GM23338 (cell line): ENCODE results near the gene POLA1. TPM values are rescaled to one million over a fixed set of nuclear protein-coding genes. Genes with fewer than 3 reads are reported as not detected.

ENCODE experiments used
- ATAC-seq: fragments of 200-7000 bp; cut with Tn5 transposase; 3 replicates; pipeline ENCODE4 v1.9.1; 2020
- DNase-seq: peaks from one replicate; pipeline ENCODE4 v3.0.0-alpha.2; 2015; ENCODE audit warnings: low spot score
- H2AFZ ChIP-seq: fragments of 200-600 bp; sonication (generic); 2 replicates; pipeline ENCODE4 v1.8.0; 2016; ENCODE audit warnings: antibody characterized with exemption, mild to moderate bottlenecking, moderate library complexity
- H3F3A ChIP-seq: fragments of 200-600 bp; sonication (generic); replicated peaks from 2 replicates; pipeline ENCODE4 v1.8.0; 2017; ENCODE audit warnings: antibody characterized with exemption, mixed run types, low read depth
- H3K27ac ChIP-seq: fragments of 200-600 bp; sonication (generic); 2 replicates; pipeline ENCODE4 v1.6.1; 2016; ENCODE audit warnings: low read depth
- H3K27me3 ChIP-seq: fragments of 200-600 bp; sonication (generic); 2 replicates; pipeline ENCODE4 v1.8.0; 2016; ENCODE audit warnings: mild to moderate bottlenecking, mixed run types, moderate library complexity; ENCODE audit not compliant: insufficient read depth
- H3K36me3 ChIP-seq: fragments of 200-600 bp; sonication (generic); 2 replicates; pipeline ENCODE4 v1.8.0; 2016; ENCODE audit warnings: mild to moderate bottlenecking; ENCODE audit not compliant: insufficient read depth
- H3K4me1 ChIP-seq: fragments of 200-600 bp; sonication (generic); 2 replicates; pipeline ENCODE4 v1.8.0; 2016; ENCODE audit warnings: mild to moderate bottlenecking, moderate library complexity; ENCODE audit not compliant: insufficient read depth
- H3K4me2 ChIP-seq: fragments of 200-600 bp; sonication (generic); 2 replicates; pipeline ENCODE4 v1.7.1; 2017; ENCODE audit warnings: mixed run types
- H3K4me3 ChIP-seq: fragments of 200-600 bp; sonication (generic); 2 replicates; pipeline ENCODE4 v1.6.1; 2016; ENCODE audit warnings: mixed run types
- H3K79me2 ChIP-seq: fragments of 200-600 bp; sonication (generic); replicated peaks from 2 replicates; pipeline ENCODE4 v1.8.0; 2017; ENCODE audit warnings: mild to moderate bottlenecking; ENCODE audit not compliant: insufficient read depth
- H3K9me2 ChIP-seq: fragments of 200-600 bp; sonication (generic); 2 replicates; pipeline ENCODE4 v1.8.0; 2017; ENCODE audit not compliant: insufficient read depth
- H4K20me1 ChIP-seq: fragments of 200-600 bp; sonication (generic); replicated peaks from 2 replicates; pipeline ENCODE4 v1.8.0; 2017; ENCODE audit warnings: mild to moderate bottlenecking; ENCODE audit not compliant: insufficient read depth
- H3K27ac Mint-ChIP-seq: 2 replicates; pipeline ENCODE4 v1.8.0; 2020; ENCODE audit warnings: inconsistent platforms, mild to moderate bottlenecking, moderate library complexity, mixed read lengths
- H3K27me3 Mint-ChIP-seq: 3 replicates; pipeline ENCODE4 v1.8.0; 2022; ENCODE audit warnings: low read depth, mild to moderate bottlenecking, moderate library complexity, mixed read lengths, inconsistent platforms; ENCODE audit not compliant: insufficient read depth, poor library complexity
- H3K36me3 Mint-ChIP-seq: 3 replicates; pipeline ENCODE4 v1.8.0; 2021; ENCODE audit warnings: low read depth, mild to moderate bottlenecking, inconsistent platforms, moderate library complexity, mixed read lengths
- H3K4me1 Mint-ChIP-seq: 3 replicates; pipeline ENCODE4 v1.8.0; 2020; ENCODE audit warnings: mild to moderate bottlenecking, inconsistent platforms, mixed read lengths
- H3K4me3 Mint-ChIP-seq: 3 replicates; pipeline ENCODE4 v1.8.0; 2021; ENCODE audit warnings: moderate library complexity, mild to moderate bottlenecking, inconsistent platforms, mixed read lengths
- H3K9me3 Mint-ChIP-seq: 3 replicates; pipeline ENCODE4 v1.8.0; 2020; ENCODE audit warnings: moderate library complexity, mild to moderate bottlenecking, inconsistent platforms, mixed read lengths
- CREB1 ChIP-seq: fragments of 250-450 bp; sonication (Bioruptor Pico); IDR thresholded peaks from 2 replicates; pipeline ENCODE4 v1.5.0; 2020; ENCODE audit warnings: low read depth, mild to moderate bottlenecking, moderate library complexity
- ETS1 ChIP-seq: IDR thresholded peaks from 2 replicates; pipeline ENCODE4 v1.6.1; 2016; ENCODE audit warnings: antibody characterized with exemption
- EZH2 ChIP-seq: fragments of 200-600 bp; sonication (generic); IDR thresholded peaks from one replicate; pipeline ENCODE4 v1.8.0; 2017; ENCODE audit warnings: antibody characterized with exemption, mild to moderate bottlenecking, low read depth; ENCODE audit not compliant: unreplicated experiment
- EZH2phosphoT487 ChIP-seq: fragments of 200-600 bp; sonication (generic); IDR thresholded peaks from one replicate; pipeline ENCODE4 v1.8.1; 2018; ENCODE audit warnings: antibody characterized with exemption; ENCODE audit not compliant: unreplicated experiment
- JUNB ChIP-seq: IDR thresholded peaks from one replicate; pipeline ENCODE4 v1.6.1; 2016; ENCODE audit warnings: antibody characterized with exemption; ENCODE audit not compliant: unreplicated experiment
- NANOG ChIP-seq: IDR thresholded peaks from 2 replicates; pipeline ENCODE4 v1.6.1; 2016; ENCODE audit warnings: antibody characterized with exemption, borderline replicate concordance
- STAT1 ChIP-seq: IDR thresholded peaks from one replicate; pipeline ENCODE4 v1.6.1; 2016; ENCODE audit warnings: antibody characterized with exemption; ENCODE audit not compliant: unreplicated experiment
- ZNF114 ChIP-seq: fragments of 250-450 bp; sonication (Bioruptor Pico); IDR thresholded peaks from 2 replicates; pipeline ENCODE4 v1.5.0; 2020; ENCODE audit warnings: mild to moderate bottlenecking, moderate library complexity
- ZNF331 ChIP-seq: fragments of 250-450 bp; sonication (Bioruptor Pico); IDR thresholded peaks from 2 replicates; pipeline ENCODE4 v1.5.0; 2020; ENCODE audit warnings: low read depth, mild to moderate bottlenecking, moderate library complexity
- ZNF462 ChIP-seq: fragments of 250-450 bp; sonication (Bioruptor Pico); IDR thresholded peaks from 2 replicates; pipeline ENCODE4 v1.5.0; 2020; ENCODE audit warnings: mild to moderate bottlenecking, moderate library complexity
- polyA plus RNA-seq: library from polyadenylated mRNA; unstranded; fragments of >200 nt; fragmentation: Nextera tagmentation; extraction: Ambion mirVana; gene quantifications from 2 replicates; pipeline ENCODE4 v1.2.1, GENCODE V29; 2016
- total RNA-seq: library from RNA; depleted of rRNA; stranded (reverse); fragments of >200 nt; shearing (Covaris generic); gene quantifications from 2 replicates; pipeline ENCODE4 v1.2.3, GENCODE V29; 2014
- TF ChIP-seq, protein P1 (sequence below), 2 experiments: fragments of 200-600 bp in 1 of 2; sonication (generic) in 1 of 2; conservative IDR thresholded peaks; 2 replicates each; pipeline versions ENCODE4 v1.5.1 to v1.6.1; 2016 to 2017; ENCODE audit warnings: antibody characterized with exemption in 2 of 2, low read depth in 2 of 2, mild to moderate bottlenecking in 2 of 2, moderate library complexity in 1 of 2
- TF ChIP-seq, protein P2 (sequence below): IDR thresholded peaks from one replicate; pipeline ENCODE4 v1.6.1; 2018; ENCODE audit warnings: antibody characterized with exemption; ENCODE audit not compliant: unreplicated experiment

The POLA1 gene
- total and polyA plus RNA-seq, 2 experiments from 2014 or later = 12.6 to 36.6 TPM

DNA sequence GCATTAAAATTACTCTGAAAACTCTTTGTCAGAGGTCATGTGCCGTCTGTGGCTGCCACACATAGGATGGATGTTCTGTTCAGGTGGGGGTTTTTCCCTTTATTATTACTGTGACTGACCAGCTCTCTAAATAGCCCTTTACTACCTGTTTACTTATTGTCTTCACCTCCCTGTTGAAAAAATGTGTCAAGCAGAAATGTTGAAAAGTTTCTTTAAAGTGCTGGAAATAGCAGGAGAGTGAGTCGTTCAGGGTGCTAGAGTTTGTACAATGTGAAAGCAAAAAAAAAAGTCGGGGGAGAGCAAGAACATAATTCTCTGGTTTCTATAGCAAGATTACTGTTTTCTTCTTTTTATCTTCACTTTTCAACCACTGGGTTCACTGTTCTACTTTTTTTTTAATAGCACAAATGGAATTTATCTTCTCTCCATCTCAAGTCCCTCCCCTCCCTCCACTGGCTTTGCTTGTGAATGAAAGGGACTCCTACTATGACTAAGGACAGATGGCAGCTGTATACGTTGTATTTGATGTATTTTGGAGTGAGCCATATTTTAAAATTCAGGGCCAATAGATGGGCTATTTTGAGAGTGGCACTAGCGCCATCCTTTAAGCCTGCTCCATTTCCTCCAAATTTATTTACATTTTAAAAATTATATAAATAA lies 288.7 kb downstream of the POLA1 start:
- TF ChIP-seq, protein P1, sequence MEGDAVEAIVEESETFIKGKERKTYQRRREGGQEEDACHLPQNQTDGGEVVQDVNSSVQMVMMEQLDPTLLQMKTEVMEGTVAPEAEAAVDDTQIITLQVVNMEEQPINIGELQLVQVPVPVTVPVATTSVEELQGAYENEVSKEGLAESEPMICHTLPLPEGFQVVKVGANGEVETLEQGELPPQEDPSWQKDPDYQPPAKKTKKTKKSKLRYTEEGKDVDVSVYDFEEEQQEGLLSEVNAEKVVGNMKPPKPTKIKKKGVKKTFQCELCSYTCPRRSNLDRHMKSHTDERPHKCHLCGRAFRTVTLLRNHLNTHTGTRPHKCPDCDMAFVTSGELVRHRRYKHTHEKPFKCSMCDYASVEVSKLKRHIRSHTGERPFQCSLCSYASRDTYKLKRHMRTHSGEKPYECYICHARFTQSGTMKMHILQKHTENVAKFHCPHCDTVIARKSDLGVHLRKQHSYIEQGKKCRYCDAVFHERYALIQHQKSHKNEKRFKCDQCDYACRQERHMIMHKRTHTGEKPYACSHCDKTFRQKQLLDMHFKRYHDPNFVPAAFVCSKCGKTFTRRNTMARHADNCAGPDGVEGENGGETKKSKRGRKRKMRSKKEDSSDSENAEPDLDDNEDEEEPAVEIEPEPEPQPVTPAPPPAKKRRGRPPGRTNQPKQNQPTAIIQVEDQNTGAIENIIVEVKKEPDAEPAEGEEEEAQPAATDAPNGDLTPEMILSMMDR (conservative IDR thresholded peaks at IDR 0.05; ENCODE audit: low read depth in 2 of 2) = no peak
- no peak for TF ChIP-seq CREB1 (CRISPR knock-in tag)
- TF ChIP-seq ETS1 = no peak
- TF ChIP-seq STAT1 = no peak
- TF ChIP-seq NANOG = no peak
- no peak for TF ChIP-seq ZNF331
- no peak for TF ChIP-seq ZNF462 (CRISPR knock-in tag)
- TF ChIP-seq EZH2 = no peak
- no peak for TF ChIP-seq ZNF114 (CRISPR knock-in tag)
- TF ChIP-seq JUNB = no peak
- no peak for TF ChIP-seq EZH2phosphoT487
- TF ChIP-seq, protein P2, sequence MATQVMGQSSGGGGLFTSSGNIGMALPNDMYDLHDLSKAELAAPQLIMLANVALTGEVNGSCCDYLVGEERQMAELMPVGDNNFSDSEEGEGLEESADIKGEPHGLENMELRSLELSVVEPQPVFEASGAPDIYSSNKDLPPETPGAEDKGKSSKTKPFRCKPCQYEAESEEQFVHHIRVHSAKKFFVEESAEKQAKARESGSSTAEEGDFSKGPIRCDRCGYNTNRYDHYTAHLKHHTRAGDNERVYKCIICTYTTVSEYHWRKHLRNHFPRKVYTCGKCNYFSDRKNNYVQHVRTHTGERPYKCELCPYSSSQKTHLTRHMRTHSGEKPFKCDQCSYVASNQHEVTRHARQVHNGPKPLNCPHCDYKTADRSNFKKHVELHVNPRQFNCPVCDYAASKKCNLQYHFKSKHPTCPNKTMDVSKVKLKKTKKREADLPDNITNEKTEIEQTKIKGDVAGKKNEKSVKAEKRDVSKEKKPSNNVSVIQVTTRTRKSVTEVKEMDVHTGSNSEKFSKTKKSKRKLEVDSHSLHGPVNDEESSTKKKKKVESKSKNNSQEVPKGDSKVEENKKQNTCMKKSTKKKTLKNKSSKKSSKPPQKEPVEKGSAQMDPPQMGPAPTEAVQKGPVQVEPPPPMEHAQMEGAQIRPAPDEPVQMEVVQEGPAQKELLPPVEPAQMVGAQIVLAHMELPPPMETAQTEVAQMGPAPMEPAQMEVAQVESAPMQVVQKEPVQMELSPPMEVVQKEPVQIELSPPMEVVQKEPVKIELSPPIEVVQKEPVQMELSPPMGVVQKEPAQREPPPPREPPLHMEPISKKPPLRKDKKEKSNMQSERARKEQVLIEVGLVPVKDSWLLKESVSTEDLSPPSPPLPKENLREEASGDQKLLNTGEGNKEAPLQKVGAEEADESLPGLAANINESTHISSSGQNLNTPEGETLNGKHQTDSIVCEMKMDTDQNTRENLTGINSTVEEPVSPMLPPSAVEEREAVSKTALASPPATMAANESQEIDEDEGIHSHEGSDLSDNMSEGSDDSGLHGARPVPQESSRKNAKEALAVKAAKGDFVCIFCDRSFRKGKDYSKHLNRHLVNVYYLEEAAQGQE = no peak
- H3K4me3 Mint-ChIP-seq = no peak overlapping the region
- peaks cover 6% of the 10 kb centered on the region; the same call in 1 of the 3 replicates for H3K4me1 Mint-ChIP-seq
- no peaks in the 10 kb centered on the region for H3K27me3 Mint-ChIP-seq
- H3K36me3 Mint-ChIP-seq = no peaks in the 10 kb centered on the region
- Histone ChIP-seq H3K27ac (no peak overlapping the region), H3K9me2 (no peaks in the 10 kb centered on the region), H4K20me1 (no peaks in the 10 kb centered on the region), H3F3A (no peaks in the 10 kb centered on the region), H3K79me2 (no peaks in the 10 kb centered on the region), H2AFZ (no peak overlapping the region), H3K4me2 (no peak overlapping the region), H3K4me3 (no peak overlapping the region), H3K36me3 (no peaks in the 10 kb centered on the region), H3K4me1 (no peaks in the 10 kb centered on the region), H3K27me3 (no peaks in the 10 kb centered on the region)
- ATAC-seq (no peak), DNase-seq (no peak)
- no peak overlapping the region for H3K27ac Mint-ChIP-seq
- H3K9me3 Mint-ChIP-seq = no peaks in the 10 kb centered on the region
